PC-9 (cell line): ENCODE results near the gene CIAO2A. TPM values are rescaled to one million over a fixed set of nuclear protein-coding genes. Genes with fewer than 3 reads are reported as not detected.
"Not testable (repeated sequence)": the region's sequence is repeated elsewhere in the genome, so short reads cannot be mapped to it uniquely, and the experiment has no call there.

Experiments
- BruUV-seq: library from RNA; stranded (reverse); fragments of 400-500 nt; replicated peaks from 2 replicates; lab custom pipeline; 2021; lab: Mats Ljungman, UMichigan
- CTCF ChIA-PET: fragments of 300-600 bp; sonication (Branson Sonifier 250); formaldehyde crosslinking; loops from one replicate; lab custom pipeline; 2022; ENCODE audit warnings: antibody characterized with exemption; lab: Charles Lee
- POLR2A ChIA-PET: fragments of 300-600 bp; sonication (Branson Sonifier 250); formaldehyde crosslinking; loops from one replicate; lab custom pipeline; 2022; ENCODE audit warnings: antibody characterized with exemption; ENCODE audit not compliant: unreplicated experiment; lab: Charles Lee
- DNase-seq, 2 experiments: peaks; one replicate each; pipeline versions ENCODE4 v3.0.0 to v3.0.0-alpha.2; 2015 to 2022; ENCODE audit warnings: mixed read lengths in 1 of 2
- H2AFZ ChIP-seq: fragments of 200-600 bp; sonication (generic); 2 replicates; pipeline ENCODE4 v1.8.1; 2017; ENCODE audit warnings: antibody characterized with exemption
- H3F3A ChIP-seq: fragments of 200-600 bp; sonication (generic); 2 replicates; pipeline ENCODE4 v1.8.1; 2017; ENCODE audit warnings: antibody characterized with exemption, mild to moderate bottlenecking, low read depth; ENCODE audit not compliant: insufficient read depth
- H3K27ac ChIP-seq: fragments of 200-600 bp; sonication (generic); 2 replicates; pipeline ENCODE4 v1.6.1; 2016; ENCODE audit warnings: mixed run types
- H3K27me3 ChIP-seq: fragments of 200-600 bp; sonication (generic); 2 replicates; pipeline ENCODE4 v1.6.1; 2016; ENCODE audit warnings: low read depth, mixed run types; ENCODE audit not compliant: insufficient read depth
- H3K36me3 ChIP-seq: fragments of 200-600 bp; sonication (generic); 2 replicates; pipeline ENCODE4 v1.6.1; 2016; ENCODE audit warnings: low read depth, mixed run types
- H3K4me1 ChIP-seq: fragments of 200-600 bp; sonication (generic); replicated peaks from 2 replicates; pipeline ENCODE4 v1.6.1; 2016; ENCODE audit warnings: mixed run types; ENCODE audit not compliant: insufficient read depth
- H3K4me2 ChIP-seq: fragments of 200-600 bp; sonication (generic); 2 replicates; pipeline ENCODE4 v1.6.1; 2017; ENCODE audit warnings: mixed run types
- H3K4me3 ChIP-seq: fragments of 200-600 bp; sonication (generic); 2 replicates; pipeline ENCODE4 v1.6.1; 2016; ENCODE audit warnings: mixed run types
- H3K79me2 ChIP-seq: fragments of 200-600 bp; sonication (generic); 2 replicates; pipeline ENCODE4 v1.6.1; 2017; ENCODE audit warnings: low read depth, mixed run types
- H3K9me2 ChIP-seq: fragments of 200-600 bp; sonication (generic); 2 replicates; pipeline ENCODE4 v1.8.1; 2017; ENCODE audit warnings: mild to moderate bottlenecking; ENCODE audit not compliant: insufficient read depth
- H3K9me3 ChIP-seq: fragments of 200-600 bp; sonication (generic); 2 replicates; pipeline ENCODE4 v1.8.1; 2016; ENCODE audit warnings: low read depth; ENCODE audit not compliant: insufficient read depth
- H4K20me1 ChIP-seq: fragments of 200-600 bp; sonication (generic); 2 replicates; pipeline ENCODE4 v1.8.1; 2017; ENCODE audit not compliant: insufficient read depth
- EZH2 ChIP-seq: fragments of 200-600 bp; sonication (generic); IDR thresholded peaks from 2 replicates; pipeline ENCODE4 v1.8.0; 2017; ENCODE audit warnings: antibody characterized with exemption, low read depth
- intact Hi-C: fragments of 100-400 bp; cut with micrococcal nuclease; formaldehyde crosslinking; loops from one replicate; pipeline ENCODE4 v1.10.0; 2022; ENCODE audit not compliant: unreplicated experiment
- total RNA-seq: library from RNA; stranded (reverse); gene quantifications from 2 replicates; pipeline ENCODE4 v1.2.3, GENCODE V29; 2021
- TF ChIP-seq, protein P1 (sequence below): fragments of 200-600 bp; sonication (generic); conservative IDR thresholded peaks from 2 replicates; pipeline ENCODE4 v1.6.1; 2017; ENCODE audit warnings: mixed run types, antibody characterized with exemption, mild to moderate bottlenecking, moderate library complexity

Gene CIAO2A
- total RNA-seq, 1 experiment from 2014 or later = 76.3 TPM

DNA sequence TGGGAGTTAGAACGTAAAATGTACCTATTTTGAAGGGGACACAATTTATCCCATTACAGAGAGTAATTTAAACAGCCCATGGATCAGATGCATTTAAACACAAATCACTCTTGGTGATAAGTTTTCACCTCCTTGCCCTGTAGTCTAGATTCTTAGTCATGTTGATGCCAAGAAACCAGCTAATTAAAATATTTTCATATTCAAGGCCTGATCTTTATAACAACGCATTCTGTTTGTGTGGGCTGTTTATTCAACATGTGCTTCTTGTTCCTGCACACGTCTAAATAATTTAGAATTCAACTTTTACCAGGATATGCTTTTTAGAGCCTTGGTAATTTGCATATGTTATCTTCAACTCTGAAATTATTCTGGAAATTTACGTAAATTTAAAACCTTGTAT lies 28.0 kb upstream of the CIAO2A start:
- intact Hi-C loops = no loop called here
- Histone ChIP-seq H4K20me1 (no peaks in the 10 kb centered on the region), H3F3A (no peaks in the 10 kb centered on the region), H3K9me2 (no peaks in the 10 kb centered on the region), H3K27ac (no peak overlapping the region), H3K4me1 (no peaks in the 10 kb centered on the region), H3K27me3 (no peaks in the 10 kb centered on the region), H3K9me3 (no peaks in the 10 kb centered on the region), H3K4me3 (no peak overlapping the region), H3K79me2 (no peaks in the 10 kb centered on the region), H3K36me3 (no peaks in the 10 kb centered on the region; the same call in 1 of the 2 replicates), H3K4me2 (no peak overlapping the region), H2AFZ (no peak overlapping the region)
- DNase-seq = no peak
- no TSS peak for BruUV-seq
- TF ChIP-seq, protein P1, sequence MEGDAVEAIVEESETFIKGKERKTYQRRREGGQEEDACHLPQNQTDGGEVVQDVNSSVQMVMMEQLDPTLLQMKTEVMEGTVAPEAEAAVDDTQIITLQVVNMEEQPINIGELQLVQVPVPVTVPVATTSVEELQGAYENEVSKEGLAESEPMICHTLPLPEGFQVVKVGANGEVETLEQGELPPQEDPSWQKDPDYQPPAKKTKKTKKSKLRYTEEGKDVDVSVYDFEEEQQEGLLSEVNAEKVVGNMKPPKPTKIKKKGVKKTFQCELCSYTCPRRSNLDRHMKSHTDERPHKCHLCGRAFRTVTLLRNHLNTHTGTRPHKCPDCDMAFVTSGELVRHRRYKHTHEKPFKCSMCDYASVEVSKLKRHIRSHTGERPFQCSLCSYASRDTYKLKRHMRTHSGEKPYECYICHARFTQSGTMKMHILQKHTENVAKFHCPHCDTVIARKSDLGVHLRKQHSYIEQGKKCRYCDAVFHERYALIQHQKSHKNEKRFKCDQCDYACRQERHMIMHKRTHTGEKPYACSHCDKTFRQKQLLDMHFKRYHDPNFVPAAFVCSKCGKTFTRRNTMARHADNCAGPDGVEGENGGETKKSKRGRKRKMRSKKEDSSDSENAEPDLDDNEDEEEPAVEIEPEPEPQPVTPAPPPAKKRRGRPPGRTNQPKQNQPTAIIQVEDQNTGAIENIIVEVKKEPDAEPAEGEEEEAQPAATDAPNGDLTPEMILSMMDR = no peak
- no peak for TF ChIP-seq EZH2
- CTCF ChIA-PET = interaction anchor here (0.6 kb wide), 1 partner anchor 14 kb away, joined by 3 read pairs; no protein-coding TSS in a partner anchor
- POLR2A ChIA-PET = no interaction called here

DNA sequence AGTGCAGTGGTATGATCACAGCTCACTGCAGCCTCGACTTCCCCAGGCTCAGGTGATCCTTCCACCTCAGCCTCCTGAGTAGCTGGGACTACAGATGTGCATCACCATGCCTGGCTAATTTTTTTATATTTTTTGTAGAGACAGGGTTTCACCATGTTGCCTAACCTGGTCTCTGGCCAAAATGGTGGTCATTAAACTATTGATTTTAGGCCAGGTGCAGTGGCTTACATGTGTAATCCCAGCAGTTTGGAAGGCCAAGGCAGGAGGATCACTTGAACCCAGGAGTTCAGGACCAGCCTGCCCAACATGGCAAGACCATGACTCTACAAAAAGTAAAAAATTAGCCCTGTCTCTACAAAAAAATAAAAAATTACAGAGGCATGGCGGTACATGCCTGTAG lies 26.7 kb upstream of the CIAO2A start:
- H3F3A ChIP-seq, H3K9me3 ChIP-seq, H4K20me1 ChIP-seq, DNase-seq, H3K9me2 ChIP-seq, H3K27me3 ChIP-seq, H3K4me2 ChIP-seq, BruUV-seq, H3K27ac ChIP-seq, H2AFZ ChIP-seq, H3K4me3 ChIP-seq, H3K36me3 ChIP-seq, H3K79me2 ChIP-seq, CTCF ChIA-PET, intact Hi-C loops, POLR2A ChIA-PET, H3K4me1 ChIP-seq: not testable (repeated sequence)

DNA sequence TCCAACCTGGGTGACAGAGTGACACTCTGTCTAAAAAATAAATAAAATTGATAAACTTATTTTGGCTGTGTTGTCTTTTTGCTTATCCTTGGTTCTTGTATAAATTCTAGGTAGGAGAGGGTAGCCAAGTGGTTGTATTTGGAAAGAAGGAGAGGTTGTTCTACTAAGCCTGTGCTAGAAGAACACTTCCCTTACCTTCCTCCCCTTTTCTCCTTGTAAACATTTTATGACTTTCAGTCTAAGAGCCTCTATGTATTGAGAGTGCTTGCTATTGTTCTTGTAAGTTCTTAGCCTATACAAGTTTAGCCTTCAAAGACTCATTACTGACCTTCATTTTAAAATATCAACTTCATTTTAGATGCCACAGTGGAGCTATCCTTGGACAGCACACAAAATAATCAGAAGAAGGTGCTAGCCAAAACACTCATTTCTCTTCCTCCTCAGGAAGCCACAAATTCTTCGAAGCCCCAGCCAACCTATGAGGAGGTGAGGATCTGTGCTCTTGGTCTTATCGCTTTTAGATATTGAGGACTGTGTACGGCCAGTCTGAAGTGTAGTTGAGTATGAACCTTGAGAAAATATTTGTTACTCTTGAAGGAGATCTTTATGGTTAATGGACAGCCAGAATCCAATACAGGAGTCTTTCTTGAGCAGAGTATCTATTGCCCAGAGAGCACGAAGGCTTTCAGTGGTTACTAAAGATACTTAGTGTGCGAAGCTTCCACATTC lies 24.3 kb upstream of the CIAO2A start:
- no peak for TF ChIP-seq EZH2
- TF ChIP-seq, protein P1 = no peak
- Histone ChIP-seq H3K9me2 (no peaks in the 10 kb centered on the region), H3K4me1 (no peaks in the 10 kb centered on the region), H3K27me3 (no peaks in the 10 kb centered on the region), H3K27ac (no peak overlapping the region), H3F3A (no peaks in the 10 kb centered on the region), H3K4me2 (no peak overlapping the region), H3K79me2 (no peaks in the 10 kb centered on the region), H4K20me1 (no peaks in the 10 kb centered on the region), H3K4me3 (no peak overlapping the region), H2AFZ (no peak overlapping the region), H3K9me3 (no peaks in the 10 kb centered on the region), H3K36me3 (no peaks in the 10 kb centered on the region; the same call in 1 of the 2 replicates)
- intact Hi-C loops = no loop called here
- no TSS peak for BruUV-seq
- no peak for DNase-seq
- POLR2A ChIA-PET = no interaction called here
- CTCF ChIA-PET = interaction anchor here (1.0 kb wide), 1 partner anchor 35 kb away, joined by 3 read pairs; no protein-coding TSS in a partner anchor
